Epithelial cell of prostate (primary cell): ENCODE measurements around the gene ZC3H7A.

Experiments used
- DNase-seq: peaks from one replicate; pipeline ENCODE4 v3.0.0-alpha.2; 2011; ENCODE audit warnings: low read depth, low spot score
- H3K27ac ChIP-seq: fragments of 450-650 bp; 2 replicates; pipeline ENCODE4 v1.5.1; 2017; ENCODE audit warnings: mild to moderate bottlenecking

ZC3H7A gene

GRCh38 chr16:11712122-11712521 is 84.9 kb downstream of the ZC3H7A start:
- DNase-seq = no peak
- H3K27ac ChIP-seq = no peak overlapping the region

- H3K27ac ChIP-seq = no peak overlapping the region
- no peak for DNase-seq
Measured at GRCh38 chr16:11711662-11712061, 85.4 kb downstream of the ZC3H7A start.

GRCh38 chr16:11708421-11708820 is 88.6 kb downstream of the ZC3H7A start:
- H3K27ac ChIP-seq = no peak overlapping the region
- no peak for DNase-seq

GRCh38 chr16:11707679-11708197 is 89.3 kb downstream of the ZC3H7A start:
- DNase-seq = no peak
- no peak overlapping the region for H3K27ac ChIP-seq

- DNase-seq = no peak
- no peak overlapping the region for H3K27ac ChIP-seq
Measured at GRCh38 chr16:11706180-11706742, 90.8 kb downstream of the ZC3H7A start.

- no peak overlapping the region for H3K27ac ChIP-seq
- no peak for DNase-seq
Measured at GRCh38 chr16:11705311-11706025, 91.6 kb downstream of the ZC3H7A start.
